Endodermal cell (in vitro differentiated cells): ENCODE measurements around the gene N4BP3. TPM values are rescaled to one million over a fixed set of nuclear protein-coding genes. Genes with fewer than 3 reads are reported as not detected.

Experiments
- DNase-seq: peaks from one replicate; pipeline ENCODE4 v3.0.0-alpha.2; 2017
- H3K27ac ChIP-seq: 2 replicates; pipeline ENCODE4 v1.5.1; 2013; ENCODE audit warnings: mild to moderate bottlenecking, low read depth, low read length, moderate library complexity
- H3K27me3 ChIP-seq: 2 replicates; pipeline ENCODE4 v1.6.1; 2013; ENCODE audit warnings: mild to moderate bottlenecking, low read length, moderate library complexity; ENCODE audit not compliant: insufficient read depth, control insufficient read depth, poor library complexity, severe bottlenecking
- H3K36me3 ChIP-seq: 2 replicates; pipeline ENCODE4 v1.7.0; 2013; ENCODE audit warnings: mild to moderate bottlenecking, low read length, moderate library complexity; ENCODE audit not compliant: control insufficient read depth, insufficient read depth
- H3K4me1 ChIP-seq: one replicate; pipeline ENCODE4 v1.7.0; 2013; ENCODE audit warnings: low read length; ENCODE audit not compliant: control insufficient read depth, insufficient read depth
- H3K4me3 ChIP-seq: 2 replicates; pipeline ENCODE4 v1.5.1; 2013; ENCODE audit warnings: mild to moderate bottlenecking, low read length, moderate library complexity
- H3K9ac ChIP-seq: 2 replicates; pipeline ENCODE4 v1.6.1; 2013; ENCODE audit warnings: mild to moderate bottlenecking, low read length, moderate library complexity; ENCODE audit not compliant: poor library complexity, severe bottlenecking; ENCODE audit errors: extremely low read depth
- H3K9me3 ChIP-seq: 2 replicates; pipeline ENCODE4 v1.6.1; 2013; ENCODE audit warnings: mild to moderate bottlenecking, low read length, moderate library complexity; ENCODE audit not compliant: control insufficient read depth
- H3K27ac Mint-ChIP-seq: 2 replicates; pipeline ENCODE4 v1.8.0; 2020; ENCODE audit warnings: mixed read lengths
- H3K27me3 Mint-ChIP-seq: 2 replicates; pipeline ENCODE4 v1.8.0; 2021; ENCODE audit warnings: mild to moderate bottlenecking, mixed read lengths; ENCODE audit not compliant: insufficient read depth
- H3K36me3 Mint-ChIP-seq: 2 replicates; pipeline ENCODE4 v1.8.0; 2020; ENCODE audit warnings: low read depth, mixed read lengths
- H3K4me1 Mint-ChIP-seq: 2 replicates; pipeline ENCODE4 v1.8.0; 2020; ENCODE audit warnings: mixed read lengths
- H3K4me3 Mint-ChIP-seq: 2 replicates; pipeline ENCODE4 v1.8.0; 2020; ENCODE audit warnings: mild to moderate bottlenecking, moderate library complexity, mixed read lengths
- H3K9me3 Mint-ChIP-seq: 2 replicates; pipeline ENCODE4 v1.8.0; 2020; ENCODE audit warnings: mild to moderate bottlenecking, mixed read lengths
- WGBS, 2 experiments: methylation state at CpG; one replicate each; pipeline versions ENCODE4 v1.1.5 to v1.1.7; 2013; ENCODE audit warnings: missing lambda C conversion rate in 2 of 2, mixed read lengths in 1 of 2; ENCODE audit not compliant: insufficient coverage in 1 of 2, insufficient read length in 1 of 2; 5-methylcytosine and 5-hydroxymethylcytosine counted together
- total RNA-seq, 2 donors: library from RNA; stranded (reverse); fragmentation: NEBNext Ultra II Directional in 1 of 2; extraction: Animal tissue kit (Norgen Biotek cat#: 25700) in 1 of 2; gene quantifications; 2 replicates in 1 of 2; 3 replicates in 1 of 2; pipeline ENCODE4 v1.2.1, GENCODE V29; 2021
- TF ChIP-seq, protein P1 (sequence below): fragments of 200-600 bp; sonication (generic); conservative IDR thresholded peaks from 2 replicates; pipeline ENCODE4 v1.5.0; 2021; ENCODE audit warnings: antibody characterized with exemption, mild to moderate bottlenecking

N4BP3 gene
- total RNA-seq, 2 donors from 2014 or later = 12.7 to 15.2 TPM

DNA sequence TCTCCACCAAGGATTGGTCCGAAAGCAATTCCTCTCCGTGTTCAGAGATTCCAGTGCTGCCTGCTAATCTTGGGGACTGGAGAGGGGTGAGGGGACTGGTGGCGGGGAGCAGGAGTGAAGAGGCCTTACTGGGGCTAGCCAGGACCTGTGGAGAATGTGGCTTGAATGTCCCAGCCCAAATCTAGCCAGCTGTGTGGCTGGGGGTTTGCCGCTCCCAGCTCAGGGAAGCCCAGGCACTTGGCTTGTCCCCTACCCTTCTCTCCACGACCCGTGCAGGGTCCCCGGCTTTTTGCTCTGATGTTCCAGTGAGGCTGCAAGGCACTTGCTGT, 2.4 kb downstream of the N4BP3 start:
- no peaks in the 10 kb centered on the region for H3K27me3 ChIP-seq
- H3K36me3 ChIP-seq = peaks cover 3% of the 10 kb centered on the region
- Mint-ChIP-seq H3K27ac (peak overlapping the region; percentile 95), H3K27me3 (peaks cover 12% of the 10 kb centered on the region), H3K4me1 (peaks cover 22% of the 10 kb centered on the region), H3K36me3 (no peaks in the 10 kb centered on the region), H3K4me3 (peak overlapping the region; percentile 92), H3K9me3 (peaks cover 4% of the 10 kb centered on the region)
- no peak for DNase-seq
- peaks cover 13% of the 10 kb centered on the region for H3K4me1 ChIP-seq
- peak overlapping the region; percentile 80 for H3K9ac ChIP-seq
- H3K9me3 ChIP-seq = no peaks in the 10 kb centered on the region
- peak overlapping the region; percentile 88 for H3K4me3 ChIP-seq
- H3K27ac ChIP-seq = peak overlapping the region; percentile 94
- 4 to 15% methylated on average over 5 to 7 of the region's 7 CpGs for WGBS, 2 experiments
- TF ChIP-seq, protein P1, sequence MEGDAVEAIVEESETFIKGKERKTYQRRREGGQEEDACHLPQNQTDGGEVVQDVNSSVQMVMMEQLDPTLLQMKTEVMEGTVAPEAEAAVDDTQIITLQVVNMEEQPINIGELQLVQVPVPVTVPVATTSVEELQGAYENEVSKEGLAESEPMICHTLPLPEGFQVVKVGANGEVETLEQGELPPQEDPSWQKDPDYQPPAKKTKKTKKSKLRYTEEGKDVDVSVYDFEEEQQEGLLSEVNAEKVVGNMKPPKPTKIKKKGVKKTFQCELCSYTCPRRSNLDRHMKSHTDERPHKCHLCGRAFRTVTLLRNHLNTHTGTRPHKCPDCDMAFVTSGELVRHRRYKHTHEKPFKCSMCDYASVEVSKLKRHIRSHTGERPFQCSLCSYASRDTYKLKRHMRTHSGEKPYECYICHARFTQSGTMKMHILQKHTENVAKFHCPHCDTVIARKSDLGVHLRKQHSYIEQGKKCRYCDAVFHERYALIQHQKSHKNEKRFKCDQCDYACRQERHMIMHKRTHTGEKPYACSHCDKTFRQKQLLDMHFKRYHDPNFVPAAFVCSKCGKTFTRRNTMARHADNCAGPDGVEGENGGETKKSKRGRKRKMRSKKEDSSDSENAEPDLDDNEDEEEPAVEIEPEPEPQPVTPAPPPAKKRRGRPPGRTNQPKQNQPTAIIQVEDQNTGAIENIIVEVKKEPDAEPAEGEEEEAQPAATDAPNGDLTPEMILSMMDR = no peak

DNA sequence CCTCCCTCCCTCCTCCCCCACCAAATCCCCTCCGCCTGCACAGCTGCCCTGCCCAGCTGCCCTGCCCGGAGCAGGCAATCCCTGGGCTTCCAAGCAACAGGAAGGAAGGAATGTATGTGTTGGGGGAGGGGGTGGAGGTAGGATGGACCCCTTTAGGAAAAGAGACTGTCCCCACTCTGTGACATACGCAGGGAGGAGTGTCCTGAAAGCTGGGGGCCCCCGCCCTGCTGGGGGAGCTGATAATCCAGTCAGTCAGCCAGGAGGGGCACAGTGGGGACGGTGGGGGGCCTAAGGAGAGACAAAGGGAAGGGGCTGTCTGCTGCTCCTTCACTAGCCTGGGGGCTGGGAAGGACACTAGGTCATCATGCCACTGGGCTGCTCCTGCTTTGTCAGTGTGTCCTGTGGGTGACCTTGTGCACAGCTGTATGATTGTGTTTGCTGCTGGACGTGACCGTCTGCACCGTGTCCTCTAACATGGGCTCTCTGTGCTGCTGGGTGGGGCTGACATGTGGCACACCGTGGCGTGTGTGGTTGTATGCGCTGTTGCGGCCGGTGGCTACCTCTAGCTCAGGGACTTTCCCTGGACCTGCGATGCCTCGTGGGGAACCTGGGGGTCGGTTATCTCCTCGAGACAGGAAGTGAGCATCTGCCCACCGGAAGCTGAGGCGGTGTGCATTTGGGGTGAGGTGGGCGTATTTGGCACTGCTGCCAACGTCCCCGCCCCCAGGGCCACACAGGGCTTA, 3.0 kb downstream of the N4BP3 start:
- peak overlapping the region; percentile 95 for H3K27ac Mint-ChIP-seq
- peaks cover 4% of the 10 kb centered on the region for H3K9me3 Mint-ChIP-seq
- Histone ChIP-seq H3K9me3 (no peaks in the 10 kb centered on the region), H3K27me3 (no peaks in the 10 kb centered on the region), H3K36me3 (peaks cover 6% of the 10 kb centered on the region), H3K9ac (peak overlapping the region; percentile 80), H3K4me1 (peaks cover 13% of the 10 kb centered on the region), H3K4me3 (peak overlapping the region; percentile 88), H3K27ac (peak overlapping the region; percentile 94)
- no peaks in the 10 kb centered on the region for H3K36me3 Mint-ChIP-seq
- DNase-seq = peak; percentile 82
- H3K4me1 Mint-ChIP-seq = peaks cover 22% of the 10 kb centered on the region
- H3K27me3 Mint-ChIP-seq = peaks cover 12% of the 10 kb centered on the region
- TF ChIP-seq, protein P1 = no peak
- H3K4me3 Mint-ChIP-seq = peak overlapping the region; percentile 92
- 46 to 64% methylated on average over 8 to 22 of the region's 22 CpGs for WGBS, 2 experiments

- Histone ChIP-seq H3K27me3 (no peaks in the 10 kb centered on the region), H3K4me3 (no peak overlapping the region), H3K36me3 (peaks cover 24% of the 10 kb centered on the region), H3K9me3 (no peaks in the 10 kb centered on the region), H3K9ac (no peak overlapping the region), H3K4me1 (peaks cover 13% of the 10 kb centered on the region), H3K27ac (no peak overlapping the region)
- Mint-ChIP-seq H3K4me1 (peaks cover 22% of the 10 kb centered on the region), H3K36me3 (no peaks in the 10 kb centered on the region), H3K27me3 (no peaks in the 10 kb centered on the region), H3K27ac (no peak overlapping the region), H3K9me3 (no peaks in the 10 kb centered on the region), H3K4me3 (no peak overlapping the region)
- no peak for DNase-seq
- TF ChIP-seq, protein P1 = no peak
- WGBS, 2 experiments = 94 to 98% methylated on average over 4 to 18 of the region's 18 CpGs
Observed at GRCh38 chr5:178117923-178118701, 4.8 kb downstream of the N4BP3 start.
